ENCODE measurements around the gene TRIM56. TPM values are rescaled to one million over a fixed set of nuclear protein-coding genes. Genes with fewer than 3 reads are reported as not detected.
A peak's percentile ranks its signal among the peaks of the same experiment; 100 is the strongest.

TRIM56 gene
- total and polyA plus RNA-seq, 2 of the 13 experiments (the other 11 are each of a cell fraction or from before 2014, with no cell fraction given), result 3.2 to 7.1 TPM

DNA sequence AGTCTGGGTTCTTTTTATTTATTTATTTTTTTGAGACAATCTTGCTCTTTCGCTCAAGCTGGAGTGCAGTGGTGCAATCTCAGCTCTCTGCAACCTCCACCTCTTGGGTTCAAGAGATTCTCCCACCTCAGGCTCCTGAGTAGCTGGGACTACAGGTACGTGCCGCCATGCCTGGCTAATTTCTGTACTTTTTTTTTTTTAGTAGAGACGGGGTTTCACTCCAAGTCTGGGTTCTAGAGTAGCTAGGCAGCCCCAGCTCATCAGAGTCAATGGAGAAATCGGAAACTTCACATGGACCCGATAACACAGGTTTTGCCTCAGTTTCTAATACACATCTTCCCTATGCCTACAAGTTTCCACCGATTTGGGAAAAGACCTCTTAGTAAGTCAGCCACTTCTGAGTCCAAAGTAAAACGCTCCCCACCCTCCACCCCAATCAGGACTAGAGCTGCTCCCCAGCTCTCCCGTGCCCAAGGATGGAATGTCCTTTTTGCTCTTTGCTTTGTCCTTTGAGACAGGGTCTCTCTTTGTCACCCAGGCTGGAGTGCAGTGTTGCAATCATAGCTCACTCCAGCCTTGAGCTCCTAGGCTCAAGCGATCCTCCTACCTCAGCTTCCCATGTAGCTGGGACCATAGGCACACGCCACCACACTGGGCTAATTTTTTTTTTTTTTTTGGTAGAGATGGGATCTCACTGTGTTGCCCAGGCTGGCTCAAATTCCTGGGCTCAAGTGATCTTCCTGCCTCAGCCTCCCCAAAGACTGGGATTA, 37.8 kb downstream of the TRIM56 start (continued):
- TF ChIP-seq ZMYM4 (CRISPR knock-in tag; IDR thresholded peaks at IDR 0.05), result peak; percentile 45
- no peak for TF ChIP-seq SMARCE1 (IDR thresholded peaks at IDR 0.05; ENCODE audit: borderline replicate concordance)
- no peak for TF ChIP-seq POLR2AphosphoS2 (IDR thresholded peaks at IDR 0.05; ENCODE audit: low read depth, low read length)
- TF ChIP-seq, protein P1, sequence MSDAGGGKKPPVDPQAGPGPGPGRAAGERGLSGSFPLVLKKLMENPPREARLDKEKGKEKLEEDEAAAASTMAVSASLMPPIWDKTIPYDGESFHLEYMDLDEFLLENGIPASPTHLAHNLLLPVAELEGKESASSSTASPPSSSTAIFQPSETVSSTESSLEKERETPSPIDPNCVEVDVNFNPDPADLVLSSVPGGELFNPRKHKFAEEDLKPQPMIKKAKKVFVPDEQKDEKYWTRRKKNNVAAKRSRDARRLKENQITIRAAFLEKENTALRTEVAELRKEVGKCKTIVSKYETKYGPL (CRISPR knock-in tag; IDR thresholded peaks at IDR 0.05), result no peak
- TF ChIP-seq SOX5 (CRISPR knock-in tag; IDR thresholded peaks at IDR 0.05; ENCODE audit: borderline replicate concordance), result peak; percentile 88
- TF ChIP-seq, protein P2, sequence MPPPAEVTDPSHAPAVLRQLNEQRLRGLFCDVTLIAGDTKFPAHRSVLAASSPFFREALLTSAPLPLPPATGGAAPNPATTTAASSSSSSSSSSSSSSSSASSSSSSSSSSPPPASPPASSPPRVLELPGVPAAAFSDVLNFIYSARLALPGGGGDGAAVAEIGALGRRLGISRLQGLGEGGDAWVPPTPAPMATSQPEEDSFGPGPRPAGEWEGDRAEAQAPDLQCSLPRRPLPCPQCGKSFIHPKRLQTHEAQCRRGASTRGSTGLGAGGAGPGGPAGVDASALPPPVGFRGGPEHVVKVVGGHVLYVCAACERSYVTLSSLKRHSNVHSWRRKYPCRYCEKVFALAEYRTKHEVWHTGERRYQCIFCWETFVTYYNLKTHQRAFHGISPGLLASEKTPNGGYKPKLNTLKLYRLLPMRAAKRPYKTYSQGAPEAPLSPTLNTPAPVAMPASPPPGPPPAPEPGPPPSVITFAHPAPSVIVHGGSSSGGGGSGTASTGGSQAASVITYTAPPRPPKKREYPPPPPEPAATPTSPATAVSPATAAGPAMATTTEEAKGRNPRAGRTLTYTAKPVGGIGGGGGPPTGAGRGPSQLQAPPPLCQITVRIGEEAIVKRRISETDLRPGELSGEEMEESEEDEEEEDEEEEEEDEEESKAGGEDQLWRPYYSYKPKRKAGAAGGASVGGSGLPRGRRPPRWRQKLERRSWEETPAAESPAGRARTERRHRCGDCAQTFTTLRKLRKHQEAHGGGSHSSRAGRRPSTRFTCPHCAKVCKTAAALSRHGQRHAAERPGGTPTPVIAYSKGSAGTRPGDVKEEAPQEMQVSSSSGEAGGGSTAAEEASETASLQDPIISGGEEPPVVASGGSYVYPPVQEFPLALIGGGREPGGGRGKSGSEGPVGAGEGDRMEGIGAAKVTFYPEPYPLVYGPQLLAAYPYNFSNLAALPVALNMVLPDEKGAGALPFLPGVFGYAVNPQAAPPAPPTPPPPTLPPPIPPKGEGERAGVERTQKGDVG (CRISPR knock-in tag; IDR thresholded peaks at IDR 0.05; ENCODE audit: borderline replicate concordance), result no peak
- TF ChIP-seq GABPB1 (CRISPR knock-in tag; IDR thresholded peaks at IDR 0.05), result no peak
- no peak for TF ChIP-seq GTF2F1 (IDR thresholded peaks at IDR 0.05; ENCODE audit: low read length)
- TF ChIP-seq GATAD2A (CRISPR knock-in tag; IDR thresholded peaks at IDR 0.05), result peak; percentile 86
- TF ChIP-seq, protein P3, sequence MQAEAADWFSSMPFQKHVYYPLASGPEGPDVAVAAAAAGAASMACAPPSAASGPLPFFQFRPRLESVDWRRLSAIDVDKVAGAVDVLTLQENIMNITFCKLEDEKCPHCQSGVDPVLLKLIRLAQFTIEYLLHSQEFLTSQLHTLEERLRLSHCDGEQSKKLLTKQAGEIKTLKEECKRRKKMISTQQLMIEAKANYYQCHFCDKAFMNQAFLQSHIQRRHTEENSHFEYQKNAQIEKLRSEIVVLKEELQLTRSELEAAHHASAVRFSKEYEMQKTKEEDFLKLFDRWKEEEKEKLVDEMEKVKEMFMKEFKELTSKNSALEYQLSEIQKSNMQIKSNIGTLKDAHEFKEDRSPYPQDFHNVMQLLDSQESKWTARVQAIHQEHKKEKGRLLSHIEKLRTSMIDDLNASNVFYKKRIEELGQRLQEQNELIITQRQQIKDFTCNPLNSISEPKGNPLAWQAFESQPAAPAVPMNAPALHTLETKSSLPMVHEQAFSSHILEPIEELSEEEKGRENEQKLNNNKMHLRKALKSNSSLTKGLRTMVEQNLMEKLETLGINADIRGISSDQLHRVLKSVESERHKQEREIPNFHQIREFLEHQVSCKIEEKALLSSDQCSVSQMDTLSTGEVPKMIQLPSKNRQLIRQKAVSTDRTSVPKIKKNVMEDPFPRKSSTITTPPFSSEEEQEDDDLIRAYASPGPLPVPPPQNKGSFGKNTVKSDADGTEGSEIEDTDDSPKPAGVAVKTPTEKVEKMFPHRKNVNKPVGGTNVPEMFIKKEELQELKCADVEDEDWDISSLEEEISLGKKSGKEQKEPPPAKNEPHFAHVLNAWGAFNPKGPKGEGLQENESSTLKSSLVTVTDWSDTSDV (CRISPR knock-in tag; IDR thresholded peaks at IDR 0.05), result no peak
- TF ChIP-seq MIXL1 (CRISPR knock-in tag; IDR thresholded peaks at IDR 0.05), result no peak; the same call in 1 of the 2 replicates
- TF ChIP-seq ZNF816 (CRISPR knock-in tag; IDR thresholded peaks at IDR 0.05; ENCODE audit: borderline replicate concordance), result no peak
- TF ChIP-seq, protein P4, sequence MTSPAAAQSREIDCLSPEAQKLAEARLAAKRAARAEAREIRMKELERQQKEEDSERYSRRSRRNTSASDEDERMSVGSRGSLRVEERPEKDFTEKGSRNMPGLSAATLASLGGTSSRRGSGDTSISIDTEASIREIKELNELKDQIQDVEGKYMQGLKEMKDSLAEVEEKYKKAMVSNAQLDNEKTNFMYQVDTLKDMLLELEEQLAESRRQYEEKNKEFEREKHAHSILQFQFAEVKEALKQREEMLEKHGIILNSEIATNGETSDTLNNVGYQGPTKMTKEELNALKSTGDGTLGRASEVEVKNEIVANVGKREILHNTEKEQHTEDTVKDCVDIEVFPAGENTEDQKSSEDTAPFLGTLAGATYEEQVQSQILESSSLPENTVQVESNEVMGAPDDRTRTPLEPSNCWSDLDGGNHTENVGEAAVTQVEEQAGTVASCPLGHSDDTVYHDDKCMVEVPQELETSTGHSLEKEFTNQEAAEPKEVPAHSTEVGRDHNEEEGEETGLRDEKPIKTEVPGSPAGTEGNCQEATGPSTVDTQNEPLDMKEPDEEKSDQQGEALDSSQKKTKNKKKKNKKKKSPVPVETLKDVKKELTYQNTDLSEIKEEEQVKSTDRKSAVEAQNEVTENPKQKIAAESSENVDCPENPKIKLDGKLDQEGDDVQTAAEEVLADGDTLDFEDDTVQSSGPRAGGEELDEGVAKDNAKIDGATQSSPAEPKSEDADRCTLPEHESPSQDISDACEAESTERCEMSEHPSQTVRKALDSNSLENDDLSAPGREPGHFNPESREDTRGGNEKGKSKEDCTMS (CRISPR knock-in tag; conservative IDR thresholded peaks at IDR 0.05), result no peak
- TF ChIP-seq, protein P5, sequence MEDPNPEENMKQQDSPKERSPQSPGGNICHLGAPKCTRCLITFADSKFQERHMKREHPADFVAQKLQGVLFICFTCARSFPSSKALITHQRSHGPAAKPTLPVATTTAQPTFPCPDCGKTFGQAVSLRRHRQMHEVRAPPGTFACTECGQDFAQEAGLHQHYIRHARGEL (CRISPR knock-in tag; IDR thresholded peaks at IDR 0.05), result no peak
- TF ChIP-seq SMARCC2 (IDR thresholded peaks at IDR 0.05), result no peak
- no peak for TF ChIP-seq ZNF775 (CRISPR knock-in tag; IDR thresholded peaks at IDR 0.05; ENCODE audit: borderline replicate concordance)
- TF ChIP-seq HNRNPH1 (optimal IDR thresholded peaks at IDR 0.05; ENCODE audit: low read depth, low read length), result no peak
- TF ChIP-seq NR2F6 (IDR thresholded peaks at IDR 0.05), result peak; percentile 40; the same call in 1 of the 2 replicates
- peak; percentile 87 for TF ChIP-seq NR2F6 (CRISPR knock-in tag; IDR thresholded peaks at IDR 0.05)
- TF ChIP-seq RFX5 (IDR thresholded peaks at IDR 0.05; ENCODE audit: low read depth, low read length), result no peak
- 0 out of 2 replicates have a peak, but pooled peaks have one; percentile 25 for TF ChIP-seq ZIK1 (CRISPR knock-in tag; IDR thresholded peaks at IDR 0.05; ENCODE audit: borderline replicate concordance, low read depth)
- TF ChIP-seq, protein P6, sequence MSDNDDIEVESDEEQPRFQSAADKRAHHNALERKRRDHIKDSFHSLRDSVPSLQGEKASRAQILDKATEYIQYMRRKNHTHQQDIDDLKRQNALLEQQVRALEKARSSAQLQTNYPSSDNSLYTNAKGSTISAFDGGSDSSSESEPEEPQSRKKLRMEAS (IDR thresholded peaks at IDR 0.05), result peak; percentile 12; the same call in 1 of the 2 replicates
